HG02623 (cell line): ENCODE data around the gene RFTN1.

Experiments used
- ATAC-seq: cut with Tn5 transposase; IDR thresholded peaks from one replicate; pipeline ENCODE4 v1.9.1; 2021; ENCODE audit warnings: moderate library complexity; ENCODE audit not compliant: unreplicated experiment

RFTN1 gene

DNA sequence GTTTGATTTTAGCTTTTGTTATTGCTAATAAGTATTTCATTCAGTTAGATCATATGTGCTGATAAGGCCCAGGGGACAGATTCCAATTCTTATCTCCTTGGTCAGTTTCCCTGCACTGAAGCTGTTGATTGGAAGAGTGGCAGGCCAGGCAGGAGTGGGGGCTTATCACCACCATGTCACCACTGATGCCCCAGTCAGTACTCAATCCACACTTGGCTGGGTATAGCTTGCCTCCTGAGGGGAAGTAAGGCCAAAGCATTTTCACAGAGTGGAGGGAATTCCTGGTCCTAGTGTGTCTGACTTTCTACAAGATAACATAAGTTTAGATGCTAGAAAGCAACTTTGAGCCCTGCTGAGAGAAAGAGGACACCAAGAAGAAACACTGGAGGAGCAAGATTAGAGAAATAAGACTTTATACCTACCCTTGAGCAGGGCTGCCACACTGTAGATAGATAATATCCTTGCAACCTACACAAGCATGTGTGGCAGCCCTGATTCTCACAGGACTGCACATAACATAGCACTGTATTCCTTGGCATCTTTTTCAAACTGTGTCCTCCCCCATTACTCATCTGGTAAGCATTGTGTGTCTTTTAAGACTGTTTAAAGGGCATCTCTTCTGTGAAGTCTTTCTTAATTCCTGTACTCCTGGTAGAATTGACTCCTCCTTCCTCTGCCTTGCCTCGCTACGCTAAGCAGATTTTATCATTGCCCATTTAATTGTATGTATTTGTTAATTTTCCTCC is 224.2 kb downstream of the RFTN1 start:
- ATAC-seq: no peak

DNA sequence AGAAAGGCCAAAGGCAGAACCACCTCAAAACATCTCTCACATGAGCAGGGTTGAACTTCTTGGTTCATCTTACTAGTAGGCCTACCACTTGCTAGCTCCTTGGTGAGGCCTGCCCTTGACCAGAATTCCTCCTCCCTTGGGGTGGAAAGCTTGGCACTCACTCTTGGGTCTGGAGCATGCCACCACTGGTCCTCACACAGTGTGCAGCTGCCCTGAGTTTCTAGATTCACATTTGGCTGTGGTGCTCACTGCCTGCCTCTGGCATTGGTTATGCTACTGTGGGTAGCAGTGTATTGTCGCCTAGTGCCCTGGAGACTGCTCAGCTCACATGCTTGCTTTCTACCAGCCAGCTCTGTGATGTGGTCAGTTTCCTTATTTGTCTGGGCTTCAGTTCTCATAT is 224.8 kb downstream of the RFTN1 start:
- no peak for ATAC-seq

GRCh38 chr3:16286751-16287543 is 226.6 kb downstream of the RFTN1 start:
- ATAC-seq: no peak

DNA sequence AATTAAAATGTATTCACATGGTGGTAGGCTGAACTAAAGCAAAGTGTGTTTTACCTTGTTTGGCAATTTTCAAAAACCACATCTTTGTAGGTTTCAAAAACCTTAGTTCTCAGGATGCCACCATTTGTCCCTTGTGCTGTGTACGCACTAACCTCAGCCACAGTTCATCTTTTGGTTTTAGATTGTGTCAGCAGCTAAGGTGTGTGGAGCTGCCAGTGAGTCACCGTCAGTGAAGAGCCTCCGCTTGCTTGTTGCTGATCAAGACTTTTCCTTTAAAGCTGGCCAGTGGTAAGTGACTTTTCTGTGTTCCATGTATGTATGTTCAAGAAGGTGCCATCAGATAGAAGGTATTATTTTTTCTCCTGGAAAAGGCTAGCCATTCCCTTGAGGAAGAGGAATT is 227.3 kb downstream of the RFTN1 start:
- peak; percentile 65 for ATAC-seq

GRCh38 chr3:16284633-16285032 is 228.9 kb downstream of the RFTN1 start:
- ATAC-seq: no peak

GRCh38 chr3:16280671-16281070 is 232.8 kb downstream of the RFTN1 start:
- ATAC-seq: no peak

GRCh38 chr3:16279010-16279801 is 234.3 kb downstream of the RFTN1 start:
- no peak for ATAC-seq

GRCh38 chr3:16277471-16277870 is 236.0 kb downstream of the RFTN1 start:
- ATAC-seq: no peak

DNA sequence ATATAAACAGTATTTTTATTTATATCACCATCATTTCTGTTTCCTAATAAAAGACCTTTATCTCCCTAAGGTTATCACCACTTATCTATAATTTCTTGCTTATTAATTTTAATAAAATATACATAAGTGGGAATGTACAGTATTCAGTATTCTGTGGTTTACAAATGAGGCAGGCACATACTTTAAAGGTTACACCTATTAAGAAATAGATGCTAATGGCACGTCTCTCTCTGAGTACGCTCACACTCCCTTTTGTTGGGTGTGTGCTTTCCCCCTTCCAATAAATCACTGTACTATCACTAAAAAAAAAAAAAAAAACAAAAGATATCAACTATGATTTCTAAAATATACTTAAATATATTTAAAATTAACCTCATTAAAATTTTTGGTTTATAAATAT is 239.6 kb downstream of the RFTN1 start:
- ATAC-seq: no peak

GRCh38 chr3:16272588-16272987 is 240.9 kb downstream of the RFTN1 start:
- ATAC-seq: no peak

DNA sequence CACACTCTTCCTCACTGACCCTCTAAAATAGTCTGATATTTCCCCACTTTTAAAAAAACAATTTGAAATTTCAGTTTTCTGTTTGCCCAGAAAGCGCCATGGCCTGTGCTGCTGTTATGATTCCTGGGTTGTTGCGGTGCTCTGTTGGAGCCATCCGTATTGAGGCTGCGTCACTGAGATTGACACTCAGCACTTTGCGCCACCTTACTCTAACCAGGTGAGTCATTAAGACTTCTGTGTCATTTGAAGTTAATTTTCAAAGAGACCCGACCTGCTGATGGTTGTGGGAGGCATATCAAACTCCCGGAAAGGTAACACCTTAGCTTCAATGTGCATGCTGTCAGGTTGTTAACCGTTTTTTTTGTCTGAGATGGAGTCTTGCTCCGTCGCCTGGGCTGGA is 242.6 kb downstream of the RFTN1 start:
- ATAC-seq: no peak

GRCh38 chr3:16266714-16267113 is 246.8 kb downstream of the RFTN1 start:
- ATAC-seq: no peak
